ENCODE results near the gene CLINT1. TPM values are rescaled to one million over a fixed set of nuclear protein-coding genes. Genes with fewer than 3 reads are reported as not detected.

The CLINT1 gene
- total RNA-seq, 1 experiment from 2014 or later: 79.6 TPM

GRCh38 chr5:157874861-157875260, 15.9 kb upstream of the CLINT1 start:
- ChIA-PET CTCF (no interaction called here), POLR2A (interaction anchor here (0.5 kb wide), 1 partner anchor 1330 kb away, joined by 3 read pairs; no protein-coding TSS in a partner anchor)
- ATAC-seq: peak; percentile 36; the same call in 1 of the 2 replicates
- Mint-ChIP-seq H3K4me1 (no peaks in the 10 kb centered on the region; the same call in 1 of the 2 replicates), H3K27me3 (ENCODE audit: low read depth) (peaks cover 12% of the 10 kb centered on the region), H3K4me3 (no peak overlapping the region), H3K9me3 (peaks cover 4% of the 10 kb centered on the region), H3K27ac (no peak overlapping the region), H3K36me3 (peaks cover 2% of the 10 kb centered on the region; the same call in 1 of the 2 replicates)
- no peak for DNase-seq (ENCODE audit: low spot score)
- TF ChIP-seq MXD4 (CRISPR knock-in tag; IDR thresholded peaks at IDR 0.05; ENCODE audit: borderline replicate concordance): no peak
- TF ChIP-seq NFATC4 (CRISPR knock-in tag; IDR thresholded peaks at IDR 0.05): no peak
- no peak for TF ChIP-seq IRF2 (CRISPR knock-in tag; IDR thresholded peaks at IDR 0.05; ENCODE audit: borderline replicate concordance, low read depth)
- TF ChIP-seq OVOL2 (CRISPR knock-in tag; IDR thresholded peaks at IDR 0.05; ENCODE audit: borderline replicate concordance): no peak
- TF ChIP-seq E2F1 (CRISPR knock-in tag; IDR thresholded peaks at IDR 0.05): no peak
- TF ChIP-seq IRF1 (CRISPR knock-in tag; IDR thresholded peaks at IDR 0.05): no peak
- no peak for TF ChIP-seq CTCF (IDR thresholded peaks at IDR 0.05)

GRCh38 chr5:157870837-157871834, 12.2 kb upstream of the CLINT1 start:
- Mint-ChIP-seq H3K9me3 (peaks cover 7% of the 10 kb centered on the region), H3K4me3 (no peak overlapping the region), H3K36me3 (peaks cover 5% of the 10 kb centered on the region; the same call in 1 of the 2 replicates), H3K27me3 (ENCODE audit: low read depth) (no peaks in the 10 kb centered on the region), H3K4me1 (no peaks in the 10 kb centered on the region; the same call in 1 of the 2 replicates), H3K27ac (no peak overlapping the region)
- CTCF ChIA-PET: no interaction called here
- DNase-seq (ENCODE audit: low spot score) (no peak), ATAC-seq (no peak)
- peak; percentile 93 for TF ChIP-seq GABPB1 (CRISPR knock-in tag; IDR thresholded peaks at IDR 0.05)
- no peak for TF ChIP-seq ZBTB21 (CRISPR knock-in tag; IDR thresholded peaks at IDR 0.05; ENCODE audit: borderline replicate concordance)
- TF ChIP-seq AR (CRISPR knock-in tag; IDR thresholded peaks at IDR 0.05): no peak
- no peak for TF ChIP-seq ZNF425 (CRISPR knock-in tag; conservative IDR thresholded peaks at IDR 0.05)
- POLR2A ChIA-PET: no interaction called here

Data from WTC11 (cell line).